NCI-H2227 (cell line): Measurements from ENCODE around the gene SERTAD4.
A peak's percentile ranks its signal among the peaks of the same experiment; 100 is the strongest.
"Not testable (repeated sequence)": the region's sequence is repeated elsewhere in the genome, so short reads cannot be mapped to it uniquely, and the experiment has no call there.

Experiments
- DNase-seq: peaks from one replicate; lab custom pipeline; 2025; ENCODE audit not compliant: unreplicated experiment; lab: John Stamatoyannopoulos, UW

Gene SERTAD4

GRCh38 chr1:210232511-210233215 is at the start of gene SERTAD4:
Gene SERTAD4, plus strand, starts transcription at chr1:210232796. Its CDS starts 5,165 bp downstream, at chr1:210237961.
- DNase-seq: peak; percentile 75

GRCh38 chr1:210185063-210185462 is 47.5 kb upstream of the SERTAD4 start:
- no peak for DNase-seq

GRCh38 chr1:210187849-210188606 is 44.6 kb upstream of the SERTAD4 start:
- not testable (repeated sequence) for DNase-seq

- no peak for DNase-seq
Observed at GRCh38 chr1:210189426-210189825, 43.2 kb upstream of the SERTAD4 start.

- DNase-seq: no peak
Observed at GRCh38 chr1:210195635-210196160, 36.9 kb upstream of the SERTAD4 start.

- DNase-seq: not testable (repeated sequence)
Observed at GRCh38 chr1:210196266-210196665, 36.3 kb upstream of the SERTAD4 start.

GRCh38 chr1:210198840-210199239 is 33.8 kb upstream of the SERTAD4 start:
- no peak for DNase-seq

- DNase-seq: no peak
Observed at GRCh38 chr1:210200124-210200736, 32.4 kb upstream of the SERTAD4 start.

- DNase-seq: no peak
Observed at GRCh38 chr1:210201681-210202080, 30.9 kb upstream of the SERTAD4 start.

- no peak for DNase-seq
Observed at GRCh38 chr1:210207597-210208450, 24.8 kb upstream of the SERTAD4 start.

- DNase-seq: no peak
Observed at GRCh38 chr1:210213335-210213734, 19.3 kb upstream of the SERTAD4 start.

- DNase-seq: no peak
Observed at GRCh38 chr1:210214573-210215409, 17.8 kb upstream of the SERTAD4 start.

GRCh38 chr1:210217482-210217881 is 15.1 kb upstream of the SERTAD4 start:
- no peak for DNase-seq

GRCh38 chr1:210218047-210218446 is 14.5 kb upstream of the SERTAD4 start:
- no peak for DNase-seq

GRCh38 chr1:210222340-210223006 is 10.1 kb upstream of the SERTAD4 start:
- DNase-seq: peak; percentile 28

- peak; percentile 62 for DNase-seq
Observed at GRCh38 chr1:210223226-210223904, 9.2 kb upstream of the SERTAD4 start.

GRCh38 chr1:210228158-210228557 is 4.4 kb upstream of the SERTAD4 start:
- DNase-seq: no peak

- no peak for DNase-seq
Observed at GRCh38 chr1:210230149-210230695, 2.4 kb upstream of the SERTAD4 start.
